Neural cell (in vitro differentiated cells): ENCODE results near the gene RAET1L. TPM values are rescaled to one million over a fixed set of nuclear protein-coding genes. Genes with fewer than 3 reads are reported as not detected.

ENCODE experiments used
- H2AFZ ChIP-seq: fragments of 200-600, 300-800 bp; sonication (generic), shearing (Covaris generic); 2 replicates; pipeline ENCODE4 v1.6.0; 2014; ENCODE audit warnings: low read depth, mild to moderate bottlenecking, antibody characterized with exemption, low read length, moderate library complexity
- H3F3A ChIP-seq: fragments of 200-600 bp; shearing (Covaris generic); 2 replicates; pipeline ENCODE4 v1.6.1; 2016; ENCODE audit warnings: mild to moderate bottlenecking, moderate library complexity, mixed read lengths, antibody characterized with exemption, low read length; ENCODE audit not compliant: insufficient read depth, poor library complexity, severe bottlenecking
- H3K27ac ChIP-seq: fragments of 200-600, 300-800 bp; sonication (generic), shearing (Covaris generic); 2 replicates; pipeline ENCODE4 v1.5.1; 2014; ENCODE audit warnings: mild to moderate bottlenecking, low read length, moderate library complexity
- H3K27me3 ChIP-seq: fragments of 300-800, 200-600 bp; sonication (generic), shearing (Covaris generic); 2 replicates; pipeline ENCODE4 v1.6.0; 2014; ENCODE audit warnings: mild to moderate bottlenecking, low read depth, low read length, moderate library complexity; ENCODE audit not compliant: insufficient read depth
- H3K36me3 ChIP-seq: fragments of 300-800, 200-600 bp; sonication (generic), shearing (Covaris generic); 2 replicates; pipeline ENCODE4 v1.5.1; 2014; ENCODE audit warnings: mild to moderate bottlenecking, antibody characterized with exemption, low read length, moderate library complexity; ENCODE audit not compliant: insufficient read depth
- H3K4me2 ChIP-seq: fragments of 300-800, 200-600 bp; sonication (generic), shearing (Covaris generic); 2 replicates; pipeline ENCODE4 v1.6.0; 2014; ENCODE audit warnings: mild to moderate bottlenecking, low read length
- H3K4me3 ChIP-seq: fragments of 300-800, 200-600 bp; sonication (generic), shearing (Covaris generic); 2 replicates; pipeline ENCODE4 v1.5.1; 2014; ENCODE audit warnings: mild to moderate bottlenecking, low read length, moderate library complexity
- H3K79me2 ChIP-seq: fragments of 200-600 bp; shearing (Covaris generic); replicated peaks from 2 replicates; pipeline ENCODE4 v1.6.0; 2014; ENCODE audit warnings: mild to moderate bottlenecking, low read length, moderate library complexity; ENCODE audit not compliant: insufficient read depth
- H3K9ac ChIP-seq: fragments of 300-800, 200-600 bp; sonication (generic), shearing (Covaris generic); 2 replicates; pipeline ENCODE4 v1.6.1; 2016; ENCODE audit warnings: mild to moderate bottlenecking, low read length, mixed read lengths
- H3K9me2 ChIP-seq: fragments of 200-600 bp; shearing (Covaris generic); 2 replicates; pipeline ENCODE4 v1.6.1; 2016; ENCODE audit warnings: mild to moderate bottlenecking, low read length, mixed read lengths; ENCODE audit not compliant: insufficient read depth
- H3K9me3 ChIP-seq: fragments of 200-600, 300-800 bp; sonication (generic), shearing (Covaris generic); 2 replicates; pipeline ENCODE4 v1.6.1; 2016; ENCODE audit warnings: mild to moderate bottlenecking, mixed run types, low read length, moderate library complexity, mixed read lengths
- H4K20me1 ChIP-seq: fragments of 200-600 bp; shearing (Covaris generic); 2 replicates; pipeline ENCODE4 v1.6.1; 2016; ENCODE audit warnings: mild to moderate bottlenecking, mixed run types; ENCODE audit not compliant: insufficient read depth
- CTCF ChIP-seq: fragments of 450-650 bp; IDR thresholded peaks from 2 replicates; pipeline ENCODE4 v1.5.1; 2014; ENCODE audit warnings: antibody characterized with exemption, mild to moderate bottlenecking, moderate library complexity; ENCODE audit not compliant: poor library complexity, severe bottlenecking
- EP300 ChIP-seq: fragments of 450-650 bp; conservative IDR thresholded peaks from 2 replicates; pipeline ENCODE4 v1.6.1; 2014; ENCODE audit warnings: antibody characterized with exemption, mild to moderate bottlenecking, moderate library complexity; ENCODE audit not compliant: poor library complexity, severe bottlenecking
- EZH2 ChIP-seq: fragments of 200-600, 300-800 bp; shearing (Covaris generic), sonication (generic); IDR thresholded peaks from 2 replicates; pipeline ENCODE4 v1.6.1; 2014; ENCODE audit warnings: antibody characterized with exemption, low read length, borderline replicate concordance, mild to moderate bottlenecking; ENCODE audit not compliant: insufficient read depth, poor library complexity, severe bottlenecking
- MXI1 ChIP-seq: fragments of 450-650 bp; conservative IDR thresholded peaks from 2 replicates; pipeline ENCODE4 v1.6.1; 2014; ENCODE audit warnings: antibody characterized with exemption, mild to moderate bottlenecking; ENCODE audit not compliant: poor library complexity, severe bottlenecking
- POLR2AphosphoS5 ChIP-seq: IDR thresholded peaks from 2 replicates; pipeline ENCODE4 v1.6.1; 2012
- RAD21 ChIP-seq: fragments of 450-650 bp; conservative IDR thresholded peaks from 2 replicates; pipeline ENCODE4 v1.6.1; 2014; ENCODE audit warnings: antibody characterized with exemption, mild to moderate bottlenecking, moderate library complexity
- REST ChIP-seq: IDR thresholded peaks from 2 replicates; pipeline ENCODE4 v1.6.1; 2012; ENCODE audit warnings: borderline replicate concordance
- SMC3 ChIP-seq: fragments of 450-650 bp; conservative IDR thresholded peaks from 2 replicates; pipeline ENCODE4 v1.6.1; 2014; ENCODE audit warnings: antibody characterized with exemption, mild to moderate bottlenecking, moderate library complexity; ENCODE audit not compliant: poor library complexity
- TAF1 ChIP-seq: IDR thresholded peaks from 2 replicates; pipeline ENCODE4 v1.6.1; 2012; ENCODE audit warnings: low read depth
- polyA plus RNA-seq: library from polyadenylated mRNA; depleted of rRNA; stranded (reverse); fragments of >200 nt; gene quantifications from 2 replicates; pipeline ENCODE4 v1.2.3, GENCODE V29; 2014

RAET1L gene
- polyA plus RNA-seq, 1 donor from 2014 or later: not detected

- no peaks in the 10 kb centered on the region for H3K36me3 ChIP-seq
- H2AFZ ChIP-seq: no peak overlapping the region
- H3K27ac ChIP-seq: no peak overlapping the region
- H4K20me1 ChIP-seq: no peaks in the 10 kb centered on the region
- H3K9me2 ChIP-seq: no peaks in the 10 kb centered on the region
- no peak overlapping the region for H3K9ac ChIP-seq
- H3K9me3 ChIP-seq: no peaks in the 10 kb centered on the region
- peaks cover 69% of the 10 kb centered on the region for H3K27me3 ChIP-seq
- H3K4me3 ChIP-seq: no peak overlapping the region
- no peak overlapping the region for H3K4me2 ChIP-seq
- no peak for TF ChIP-seq POLR2AphosphoS5
- no peaks in the 10 kb centered on the region for H3K79me2 ChIP-seq
- H3F3A ChIP-seq: no peaks in the 10 kb centered on the region
Measured at GRCh38 chr6:149977221-149977620, 48.1 kb downstream of the RAET1L start.

GRCh38 chr6:149975400-149975799, 49.9 kb downstream of the RAET1L start:
- TF ChIP-seq SMC3: no peak
- TF ChIP-seq POLR2AphosphoS5: no peak
- TF ChIP-seq TAF1: no peak
- no peak for TF ChIP-seq EZH2
- no peak for TF ChIP-seq EP300
- no peak for TF ChIP-seq CTCF
- no peak for TF ChIP-seq REST
- TF ChIP-seq RAD21: no peak
- no peak for TF ChIP-seq MXI1
- H3K27me3 ChIP-seq: peaks cover 53% of the 10 kb centered on the region

GRCh38 chr6:149974825-149975224, 50.5 kb downstream of the RAET1L start:
- no peaks in the 10 kb centered on the region for H3K79me2 ChIP-seq
- no peaks in the 10 kb centered on the region for H3K36me3 ChIP-seq
- H3K4me3 ChIP-seq: no peak overlapping the region
- H3K4me2 ChIP-seq: no peak overlapping the region
- H3F3A ChIP-seq: no peaks in the 10 kb centered on the region
- H3K27ac ChIP-seq: no peak overlapping the region
- no peak overlapping the region for H3K9ac ChIP-seq
- H3K9me2 ChIP-seq: no peaks in the 10 kb centered on the region
- H2AFZ ChIP-seq: no peak overlapping the region
- TF ChIP-seq EZH2 (no peak), CTCF (no peak), TAF1 (no peak), REST (no peak), EP300 (no peak), MXI1 (no peak), RAD21 (no peak), POLR2AphosphoS5 (no peak), SMC3 (no peak)
- peaks cover 50% of the 10 kb centered on the region for H3K27me3 ChIP-seq
- H4K20me1 ChIP-seq: no peaks in the 10 kb centered on the region
- no peaks in the 10 kb centered on the region for H3K9me3 ChIP-seq

More at GRCh38 chr6:149975400-149975799, 49.9 kb downstream of the RAET1L start:
- H3K79me2 ChIP-seq: no peaks in the 10 kb centered on the region
- no peaks in the 10 kb centered on the region for H3F3A ChIP-seq
- H3K9me2 ChIP-seq: no peaks in the 10 kb centered on the region
- H3K9ac ChIP-seq: no peak overlapping the region
- H2AFZ ChIP-seq: no peak overlapping the region
- H3K4me3 ChIP-seq: no peak overlapping the region
- H3K27ac ChIP-seq: no peak overlapping the region
- H4K20me1 ChIP-seq: no peaks in the 10 kb centered on the region
- H3K9me3 ChIP-seq: no peaks in the 10 kb centered on the region
- H3K4me2 ChIP-seq: no peak overlapping the region
- no peaks in the 10 kb centered on the region for H3K36me3 ChIP-seq
